Esophagus squamous epithelium (tissue), 4 donors: ENCODE results near the gene ADGRL1.

Experiments
- CTCF ChIP-seq, 6 experiments: fragments of 450-650 bp in 4 of 6; fragments of 200-600 bp in 2 of 6; sonication (generic) in 2 of 6; IDR thresholded peaks; one replicate each; pipeline ENCODE4 v1.5.1; 2016 to 2019; ENCODE audit warnings: antibody characterized with exemption in 6 of 6, mild to moderate bottlenecking in 4 of 6, moderate library complexity in 4 of 6
- POLR2A ChIP-seq, 4 donors: fragments of 450-650 bp; IDR thresholded peaks; one replicate each; pipeline ENCODE4 v1.6.1; 2017; ENCODE audit warnings: antibody characterized with exemption in 4 of 4, mild to moderate bottlenecking in 4 of 4, moderate library complexity in 3 of 4

- TF ChIP-seq POLR2A (IDR thresholded peaks at IDR 0.05): no peak
- TF ChIP-seq CTCF (IDR thresholded peaks at IDR 0.05): no peak
These were observed 18.4 kb downstream of the ADGRL1 start for GRCh38 chr19:14187561-14187960.
